HEK293 (cell line): Measurements from ENCODE around the gene FAM83F.

Source experiments
- BCL11A ChIP-seq: fragments of 450-650 bp; formaldehyde crosslinking; IDR thresholded peaks from 2 replicates; pipeline ENCODE4 v1.5.1; 2016; ENCODE audit warnings: low read depth, missing biosample characterization, missing genetic modification characterization
- SP2 ChIP-seq: fragments of 450-650 bp; formaldehyde crosslinking; IDR thresholded peaks from 2 replicates; pipeline ENCODE4 v1.5.1; 2016; ENCODE audit warnings: missing biosample characterization, missing genetic modification characterization
- ZBTB20 ChIP-seq: fragments of 450-650 bp; formaldehyde crosslinking; IDR thresholded peaks from 2 replicates; pipeline ENCODE4 v1.5.1; 2016; ENCODE audit warnings: missing biosample characterization, missing genetic modification characterization
- ZFP3 ChIP-seq: fragments of 450-650 bp; formaldehyde crosslinking; IDR thresholded peaks from 2 replicates; pipeline ENCODE4 v1.5.1; 2016; ENCODE audit warnings: low read depth, missing biosample characterization, missing genetic modification characterization
- ZNF174 ChIP-seq: fragments of 450-650 bp; formaldehyde crosslinking; IDR thresholded peaks from 2 replicates; pipeline ENCODE4 v1.5.0; 2017; ENCODE audit warnings: missing biosample characterization, mild to moderate bottlenecking, missing genetic modification characterization
- ZNF214 ChIP-seq: fragments of 450-650 bp; formaldehyde crosslinking; IDR thresholded peaks from 2 replicates; pipeline ENCODE4 v1.5.1; 2017; ENCODE audit warnings: missing biosample characterization, mild to moderate bottlenecking, missing genetic modification characterization, borderline replicate concordance
- ZNF350 ChIP-seq: fragments of 450-650 bp; formaldehyde crosslinking; IDR thresholded peaks from 2 replicates; pipeline ENCODE4 v1.5.0; 2017; ENCODE audit warnings: missing biosample characterization, mild to moderate bottlenecking, missing genetic modification characterization
- ZNF416 ChIP-seq: fragments of 450-650 bp; formaldehyde crosslinking; IDR thresholded peaks from 2 replicates; pipeline ENCODE4 v1.5.1; 2016; ENCODE audit warnings: missing biosample characterization, missing genetic modification characterization
- TF ChIP-seq, protein P1 (sequence below): fragments of 450-650 bp; formaldehyde crosslinking; IDR thresholded peaks from 2 replicates; pipeline ENCODE4 v1.5.1; 2016; ENCODE audit warnings: missing biosample characterization, missing genetic modification characterization
- TF ChIP-seq, protein P2 (sequence below): fragments of 450-650 bp; formaldehyde crosslinking; IDR thresholded peaks from 2 replicates; pipeline ENCODE4 v1.5.1; 2016; ENCODE audit warnings: missing biosample characterization, missing genetic modification characterization
- TF ChIP-seq, protein P3 (sequence below): fragments of 450-650 bp; formaldehyde crosslinking; IDR thresholded peaks from 2 replicates; pipeline ENCODE4 v1.5.1; 2016; ENCODE audit warnings: missing biosample characterization, missing genetic modification characterization
- TF ChIP-seq, protein P4 (sequence below): fragments of 450-650 bp; formaldehyde crosslinking; IDR thresholded peaks from 2 replicates; pipeline ENCODE4 v1.5.1; 2016; ENCODE audit warnings: missing biosample characterization, missing genetic modification characterization

DNA sequence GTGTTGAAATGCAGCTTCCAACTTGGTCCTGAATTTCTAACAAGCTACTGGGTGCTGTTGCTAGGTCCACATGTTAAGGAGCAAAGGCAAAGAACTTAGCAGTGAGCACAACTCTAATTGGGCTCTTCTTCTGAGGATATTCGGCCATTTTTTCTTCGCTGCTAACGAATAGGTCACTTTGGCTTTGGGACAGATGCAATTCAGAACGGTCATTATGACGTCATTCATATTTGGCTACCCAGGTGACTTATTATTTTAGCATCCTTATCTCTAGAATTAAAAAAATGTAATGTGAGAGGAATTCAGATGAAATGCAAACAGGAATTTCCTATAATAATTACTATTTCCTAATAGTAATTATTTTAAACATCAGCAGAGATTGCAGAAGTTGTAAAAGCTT is 20.7 kb upstream of the FAM83F start:
- TF ChIP-seq, protein P1, sequence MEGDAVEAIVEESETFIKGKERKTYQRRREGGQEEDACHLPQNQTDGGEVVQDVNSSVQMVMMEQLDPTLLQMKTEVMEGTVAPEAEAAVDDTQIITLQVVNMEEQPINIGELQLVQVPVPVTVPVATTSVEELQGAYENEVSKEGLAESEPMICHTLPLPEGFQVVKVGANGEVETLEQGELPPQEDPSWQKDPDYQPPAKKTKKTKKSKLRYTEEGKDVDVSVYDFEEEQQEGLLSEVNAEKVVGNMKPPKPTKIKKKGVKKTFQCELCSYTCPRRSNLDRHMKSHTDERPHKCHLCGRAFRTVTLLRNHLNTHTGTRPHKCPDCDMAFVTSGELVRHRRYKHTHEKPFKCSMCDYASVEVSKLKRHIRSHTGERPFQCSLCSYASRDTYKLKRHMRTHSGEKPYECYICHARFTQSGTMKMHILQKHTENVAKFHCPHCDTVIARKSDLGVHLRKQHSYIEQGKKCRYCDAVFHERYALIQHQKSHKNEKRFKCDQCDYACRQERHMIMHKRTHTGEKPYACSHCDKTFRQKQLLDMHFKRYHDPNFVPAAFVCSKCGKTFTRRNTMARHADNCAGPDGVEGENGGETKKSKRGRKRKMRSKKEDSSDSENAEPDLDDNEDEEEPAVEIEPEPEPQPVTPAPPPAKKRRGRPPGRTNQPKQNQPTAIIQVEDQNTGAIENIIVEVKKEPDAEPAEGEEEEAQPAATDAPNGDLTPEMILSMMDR (tag by site-specific recombination): no peak
- no peak for TF ChIP-seq ZNF214 (tag by site-specific recombination)
- TF ChIP-seq, protein P2, sequence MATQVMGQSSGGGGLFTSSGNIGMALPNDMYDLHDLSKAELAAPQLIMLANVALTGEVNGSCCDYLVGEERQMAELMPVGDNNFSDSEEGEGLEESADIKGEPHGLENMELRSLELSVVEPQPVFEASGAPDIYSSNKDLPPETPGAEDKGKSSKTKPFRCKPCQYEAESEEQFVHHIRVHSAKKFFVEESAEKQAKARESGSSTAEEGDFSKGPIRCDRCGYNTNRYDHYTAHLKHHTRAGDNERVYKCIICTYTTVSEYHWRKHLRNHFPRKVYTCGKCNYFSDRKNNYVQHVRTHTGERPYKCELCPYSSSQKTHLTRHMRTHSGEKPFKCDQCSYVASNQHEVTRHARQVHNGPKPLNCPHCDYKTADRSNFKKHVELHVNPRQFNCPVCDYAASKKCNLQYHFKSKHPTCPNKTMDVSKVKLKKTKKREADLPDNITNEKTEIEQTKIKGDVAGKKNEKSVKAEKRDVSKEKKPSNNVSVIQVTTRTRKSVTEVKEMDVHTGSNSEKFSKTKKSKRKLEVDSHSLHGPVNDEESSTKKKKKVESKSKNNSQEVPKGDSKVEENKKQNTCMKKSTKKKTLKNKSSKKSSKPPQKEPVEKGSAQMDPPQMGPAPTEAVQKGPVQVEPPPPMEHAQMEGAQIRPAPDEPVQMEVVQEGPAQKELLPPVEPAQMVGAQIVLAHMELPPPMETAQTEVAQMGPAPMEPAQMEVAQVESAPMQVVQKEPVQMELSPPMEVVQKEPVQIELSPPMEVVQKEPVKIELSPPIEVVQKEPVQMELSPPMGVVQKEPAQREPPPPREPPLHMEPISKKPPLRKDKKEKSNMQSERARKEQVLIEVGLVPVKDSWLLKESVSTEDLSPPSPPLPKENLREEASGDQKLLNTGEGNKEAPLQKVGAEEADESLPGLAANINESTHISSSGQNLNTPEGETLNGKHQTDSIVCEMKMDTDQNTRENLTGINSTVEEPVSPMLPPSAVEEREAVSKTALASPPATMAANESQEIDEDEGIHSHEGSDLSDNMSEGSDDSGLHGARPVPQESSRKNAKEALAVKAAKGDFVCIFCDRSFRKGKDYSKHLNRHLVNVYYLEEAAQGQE (tag by site-specific recombination): no peak
- TF ChIP-seq ZNF416 (tag by site-specific recombination): no peak
- TF ChIP-seq, protein P3, sequence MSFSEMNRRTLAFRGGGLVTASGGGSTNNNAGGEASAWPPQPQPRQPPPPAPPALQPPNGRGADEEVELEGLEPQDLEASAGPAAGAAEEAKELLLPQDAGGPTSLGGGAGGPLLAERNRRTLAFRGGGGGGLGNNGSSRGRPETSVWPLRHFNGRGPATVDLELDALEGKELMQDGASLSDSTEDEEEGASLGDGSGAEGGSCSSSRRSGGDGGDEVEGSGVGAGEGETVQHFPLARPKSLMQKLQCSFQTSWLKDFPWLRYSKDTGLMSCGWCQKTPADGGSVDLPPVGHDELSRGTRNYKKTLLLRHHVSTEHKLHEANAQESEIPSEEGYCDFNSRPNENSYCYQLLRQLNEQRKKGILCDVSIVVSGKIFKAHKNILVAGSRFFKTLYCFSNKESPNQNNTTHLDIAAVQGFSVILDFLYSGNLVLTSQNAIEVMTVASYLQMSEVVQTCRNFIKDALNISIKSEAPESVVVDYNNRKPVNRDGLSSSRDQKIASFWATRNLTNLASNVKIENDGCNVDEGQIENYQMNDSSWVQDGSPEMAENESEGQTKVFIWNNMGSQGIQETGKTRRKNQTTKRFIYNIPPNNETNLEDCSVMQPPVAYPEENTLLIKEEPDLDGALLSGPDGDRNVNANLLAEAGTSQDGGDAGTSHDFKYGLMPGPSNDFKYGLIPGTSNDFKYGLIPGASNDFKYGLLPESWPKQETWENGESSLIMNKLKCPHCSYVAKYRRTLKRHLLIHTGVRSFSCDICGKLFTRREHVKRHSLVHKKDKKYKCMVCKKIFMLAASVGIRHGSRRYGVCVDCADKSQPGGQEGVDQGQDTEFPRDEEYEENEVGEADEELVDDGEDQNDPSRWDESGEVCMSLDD (tag by site-specific recombination): no peak
- no peak for TF ChIP-seq ZBTB20
- TF ChIP-seq, protein P4, sequence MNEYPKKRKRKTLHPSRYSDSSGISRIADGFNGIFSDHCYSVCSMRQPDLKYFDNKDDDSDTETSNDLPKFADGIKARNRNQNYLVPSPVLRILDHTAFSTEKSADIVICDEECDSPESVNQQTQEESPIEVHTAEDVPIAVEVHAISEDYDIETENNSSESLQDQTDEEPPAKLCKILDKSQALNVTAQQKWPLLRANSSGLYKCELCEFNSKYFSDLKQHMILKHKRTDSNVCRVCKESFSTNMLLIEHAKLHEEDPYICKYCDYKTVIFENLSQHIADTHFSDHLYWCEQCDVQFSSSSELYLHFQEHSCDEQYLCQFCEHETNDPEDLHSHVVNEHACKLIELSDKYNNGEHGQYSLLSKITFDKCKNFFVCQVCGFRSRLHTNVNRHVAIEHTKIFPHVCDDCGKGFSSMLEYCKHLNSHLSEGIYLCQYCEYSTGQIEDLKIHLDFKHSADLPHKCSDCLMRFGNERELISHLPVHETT (tag by site-specific recombination): no peak
- TF ChIP-seq ZFP3: no peak
- TF ChIP-seq BCL11A: no peak
- TF ChIP-seq ZNF350 (tag by site-specific recombination): no peak
- no peak for TF ChIP-seq SP2 (tag by site-specific recombination)
- TF ChIP-seq ZNF174 (tag by site-specific recombination): no peak
